Amniotic epithelial cell (primary cell): ENCODE measurements around the gene INHBA.

ENCODE experiments used
- DNase-seq: peaks from one replicate; pipeline ENCODE4 v3.0.0-alpha.2; 2010; ENCODE audit warnings: low read depth

INHBA gene

GRCh38 chr7:41702635-41703371, at the start of gene INHBA:
INHBA (minus strand) TSS chr7:41703090; CDS start chr7:41700374, 2,716 bp downstream.
- peak; percentile 97 for DNase-seq

GRCh38 chr7:41752615-41753014, 49.7 kb upstream of the INHBA start:
- DNase-seq, result no peak

- DNase-seq, result no peak
Measured at GRCh38 chr7:41750661-41751540, 48.0 kb upstream of the INHBA start.

- peak; percentile 26 for DNase-seq
Measured at GRCh38 chr7:41747961-41748360, 45.1 kb upstream of the INHBA start.

- DNase-seq, result peak; percentile 55
Measured at GRCh38 chr7:41745451-41745850, 42.6 kb upstream of the INHBA start.

- peak; percentile 19 for DNase-seq
Measured at GRCh38 chr7:41744161-41744560, 41.3 kb upstream of the INHBA start.

GRCh38 chr7:41742401-41743020, 39.6 kb upstream of the INHBA start:
- DNase-seq, result no peak

- DNase-seq, result no peak
Measured at GRCh38 chr7:41738806-41739205, 35.9 kb upstream of the INHBA start.

GRCh38 chr7:41738336-41738735, 35.4 kb upstream of the INHBA start:
- no peak for DNase-seq

GRCh38 chr7:41735206-41735605, 32.3 kb upstream of the INHBA start:
- DNase-seq, result no peak

GRCh38 chr7:41732843-41733306, 30.0 kb upstream of the INHBA start:
- peak; percentile 27 for DNase-seq

- DNase-seq, result no peak
Measured at GRCh38 chr7:41732436-41732785, 29.5 kb upstream of the INHBA start.

- DNase-seq, result no peak
Measured at GRCh38 chr7:41731493-41732435, 28.9 kb upstream of the INHBA start.

- DNase-seq, result no peak
Measured at GRCh38 chr7:41730668-41731067, 27.8 kb upstream of the INHBA start.

- peak; percentile 20 for DNase-seq
Measured at GRCh38 chr7:41730161-41730560, 27.3 kb upstream of the INHBA start.

- DNase-seq, result no peak
Measured at GRCh38 chr7:41729059-41729458, 26.2 kb upstream of the INHBA start.

- DNase-seq, result no peak
Measured at GRCh38 chr7:41725013-41725412, 22.1 kb upstream of the INHBA start.

- no peak for DNase-seq
Measured at GRCh38 chr7:41720886-41721285, 18.0 kb upstream of the INHBA start.

- DNase-seq, result no peak
Measured at GRCh38 chr7:41720046-41720445, 17.2 kb upstream of the INHBA start.

GRCh38 chr7:41716691-41717090, 13.8 kb upstream of the INHBA start:
- DNase-seq, result no peak

- DNase-seq, result no peak
Measured at GRCh38 chr7:41715000-41715399, 12.1 kb upstream of the INHBA start.
